Measurements from ENCODE around the gene SLC25A23. TPM values are rescaled to one million over a fixed set of nuclear protein-coding genes. Genes with fewer than 3 reads are reported as not detected.

SLC25A23 gene
- total RNA-seq, 1 experiment from 2014 or later, result 42.9 TPM

DNA sequence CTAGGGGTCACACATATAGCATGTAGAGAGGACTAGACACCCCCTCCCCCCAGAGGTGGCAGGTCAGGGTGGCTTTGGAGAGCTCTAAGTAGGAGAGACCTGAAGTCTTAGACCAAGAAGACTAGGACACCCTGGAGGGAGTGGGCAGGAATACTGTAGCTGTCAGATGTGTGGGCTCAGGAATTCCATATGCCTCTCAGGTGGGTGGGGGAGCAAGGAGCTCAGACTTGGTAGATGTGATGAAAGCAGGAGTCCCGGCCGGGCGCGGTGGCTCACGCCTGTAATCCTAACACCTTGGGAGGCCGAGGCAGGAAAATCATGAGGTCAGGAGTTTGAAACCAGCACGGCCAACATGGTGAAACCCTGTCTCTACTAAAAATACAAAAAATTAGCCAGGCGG lies 6.1 kb upstream of the SLC25A23 start:
- WGBS (ENCODE audit: extremely low coverage, insufficient read length, low lambda C conversion rate), result no CpG with 5 or more reads among the region's 8 CpGs
- Histone ChIP-seq H3K56ac (ENCODE audit: insufficient read length, low read depth, low read length) (no peak overlapping the region), H2BK12ac (ENCODE audit: insufficient read length, low read depth, low read length) (no peak overlapping the region), H3T11ph (ENCODE audit: low read length) (no peak overlapping the region), H3K14ac (ENCODE audit: insufficient read depth, low read length) (no peak overlapping the region), H3K23me2 (ENCODE audit: insufficient read length, low read depth, low read length, poor library complexity, severe bottlenecking) (peaks cover 5% of the 10 kb centered on the region), H3K27me3 (ENCODE audit: insufficient read depth, low read length) (no peaks in the 10 kb centered on the region), H3K18ac (ENCODE audit: insufficient read length, low read depth, low read length) (no peak overlapping the region), H4K91ac (ENCODE audit: insufficient read length, low read depth, low read length) (no peak overlapping the region), H2BK20ac (ENCODE audit: low read depth, low read length, poor library complexity, severe bottlenecking) (no peak overlapping the region), H3K27ac (ENCODE audit: insufficient read length, low read depth, low read length) (no peak overlapping the region), H4K5ac (ENCODE audit: insufficient read length, low read depth, low read length) (no peak overlapping the region), H3K79me2 (ENCODE audit: insufficient read depth, low read length) (no peaks in the 10 kb centered on the region), H2AFZ (ENCODE audit: low read length) (no peak overlapping the region), H2BK15ac (ENCODE audit: low read depth, low read length) (no peak overlapping the region), H2BK120ac (ENCODE audit: low read depth, low read length, poor library complexity, severe bottlenecking) (no peak overlapping the region), H3K9ac (ENCODE audit: extremely low read depth, insufficient read length, low read length) (no peak overlapping the region), H3K4me1 (ENCODE audit: insufficient read depth, low read length) (no peaks in the 10 kb centered on the region), H3K9me3 (ENCODE audit: control insufficient read depth, low read depth, low read length) (no peaks in the 10 kb centered on the region), H4K8ac (replicated peaks; ENCODE audit: insufficient read length, low read depth, low read length) (no peak overlapping the region), H3K4ac (ENCODE audit: low read depth, low read length) (no peak overlapping the region), H2AK5ac (ENCODE audit: insufficient read length, low read length) (no peak overlapping the region), H4K20me1 (ENCODE audit: control insufficient read depth, insufficient read depth, insufficient read length) (no peaks in the 10 kb centered on the region), H2BK5ac (ENCODE audit: insufficient read length, low read length) (no peak overlapping the region), H3K4me2 (ENCODE audit: insufficient read depth, insufficient read length, low read length) (no peak overlapping the region), H3K79me1 (ENCODE audit: insufficient read depth, low read depth, low read length, poor library complexity, severe bottlenecking) (no peaks in the 10 kb centered on the region), H3K23ac (ENCODE audit: insufficient read length, low read depth, low read length) (no peak overlapping the region)
- Mint-ChIP-seq H3K4me1 (peaks cover 12 to 28% of the 10 kb centered on the region in 2 experiments), H3K9me3 (no peaks in the 10 kb centered on the region), H3K27ac (peak overlapping the region in 1 of 3 experiments; percentile 65; a peak in 1 of 7 replicates), H3K36me3 (ENCODE audit: insufficient read depth in 1 of 3, low read depth in 3 of 3) (peaks cover 0 to 31% (median 23%) of the 10 kb centered on the region in 3 experiments; a peak in 5 of 7 replicates), H3K4me3 (peak overlapping the region; percentile 67 to 83; a peak in 3 of 5 replicates), H3K27me3 (ENCODE audit: low read depth) (peaks cover 7% of the 10 kb centered on the region)
- TF ChIP-seq, protein P1, sequence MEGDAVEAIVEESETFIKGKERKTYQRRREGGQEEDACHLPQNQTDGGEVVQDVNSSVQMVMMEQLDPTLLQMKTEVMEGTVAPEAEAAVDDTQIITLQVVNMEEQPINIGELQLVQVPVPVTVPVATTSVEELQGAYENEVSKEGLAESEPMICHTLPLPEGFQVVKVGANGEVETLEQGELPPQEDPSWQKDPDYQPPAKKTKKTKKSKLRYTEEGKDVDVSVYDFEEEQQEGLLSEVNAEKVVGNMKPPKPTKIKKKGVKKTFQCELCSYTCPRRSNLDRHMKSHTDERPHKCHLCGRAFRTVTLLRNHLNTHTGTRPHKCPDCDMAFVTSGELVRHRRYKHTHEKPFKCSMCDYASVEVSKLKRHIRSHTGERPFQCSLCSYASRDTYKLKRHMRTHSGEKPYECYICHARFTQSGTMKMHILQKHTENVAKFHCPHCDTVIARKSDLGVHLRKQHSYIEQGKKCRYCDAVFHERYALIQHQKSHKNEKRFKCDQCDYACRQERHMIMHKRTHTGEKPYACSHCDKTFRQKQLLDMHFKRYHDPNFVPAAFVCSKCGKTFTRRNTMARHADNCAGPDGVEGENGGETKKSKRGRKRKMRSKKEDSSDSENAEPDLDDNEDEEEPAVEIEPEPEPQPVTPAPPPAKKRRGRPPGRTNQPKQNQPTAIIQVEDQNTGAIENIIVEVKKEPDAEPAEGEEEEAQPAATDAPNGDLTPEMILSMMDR (conservative IDR thresholded peaks at IDR 0.05), result no peak
- no peak for DNase-seq

Measured in H9 (cell line).